OCI-LY3 (cell line): Measurements from ENCODE around the gene PEPD.

Experiments
- EZH2phosphoT487 ChIP-seq: fragments of 200-600 bp; shearing (Covaris generic); IDR thresholded peaks from 2 replicates; pipeline ENCODE4 v1.6.1; 2018; ENCODE audit warnings: antibody characterized with exemption, mixed run types, low read depth
- TF ChIP-seq, protein P1 (sequence below): fragments of 200-600, 300-600 bp; sonication (generic); IDR thresholded peaks from 2 replicates; pipeline ENCODE4 v1.5.1; 2014; ENCODE audit warnings: antibody characterized with exemption, low read length, low read depth

DNA sequence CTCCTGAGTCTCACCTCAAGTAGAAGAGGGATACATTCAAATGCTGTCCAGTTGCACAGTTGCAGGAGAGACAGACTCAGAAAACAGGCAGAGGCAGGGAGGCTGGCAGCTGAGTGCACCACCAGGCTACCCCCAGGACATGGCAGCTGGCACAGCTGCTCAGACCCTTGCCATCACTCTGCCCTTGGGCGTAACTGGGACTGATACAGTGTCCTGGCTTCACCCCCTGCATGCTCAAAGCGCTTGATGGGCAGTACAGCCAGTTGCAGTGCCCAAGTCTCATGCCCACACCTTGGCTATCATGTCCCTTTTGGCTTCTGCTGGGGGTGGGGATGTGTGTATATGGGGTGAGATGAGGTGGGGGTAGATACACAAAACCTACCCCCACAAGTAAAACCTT, 5.5 kb upstream of the PEPD start:
- TF ChIP-seq, protein P1, sequence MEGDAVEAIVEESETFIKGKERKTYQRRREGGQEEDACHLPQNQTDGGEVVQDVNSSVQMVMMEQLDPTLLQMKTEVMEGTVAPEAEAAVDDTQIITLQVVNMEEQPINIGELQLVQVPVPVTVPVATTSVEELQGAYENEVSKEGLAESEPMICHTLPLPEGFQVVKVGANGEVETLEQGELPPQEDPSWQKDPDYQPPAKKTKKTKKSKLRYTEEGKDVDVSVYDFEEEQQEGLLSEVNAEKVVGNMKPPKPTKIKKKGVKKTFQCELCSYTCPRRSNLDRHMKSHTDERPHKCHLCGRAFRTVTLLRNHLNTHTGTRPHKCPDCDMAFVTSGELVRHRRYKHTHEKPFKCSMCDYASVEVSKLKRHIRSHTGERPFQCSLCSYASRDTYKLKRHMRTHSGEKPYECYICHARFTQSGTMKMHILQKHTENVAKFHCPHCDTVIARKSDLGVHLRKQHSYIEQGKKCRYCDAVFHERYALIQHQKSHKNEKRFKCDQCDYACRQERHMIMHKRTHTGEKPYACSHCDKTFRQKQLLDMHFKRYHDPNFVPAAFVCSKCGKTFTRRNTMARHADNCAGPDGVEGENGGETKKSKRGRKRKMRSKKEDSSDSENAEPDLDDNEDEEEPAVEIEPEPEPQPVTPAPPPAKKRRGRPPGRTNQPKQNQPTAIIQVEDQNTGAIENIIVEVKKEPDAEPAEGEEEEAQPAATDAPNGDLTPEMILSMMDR, result no peak
- no peak for TF ChIP-seq EZH2phosphoT487
